OCI-LY3 (cell line): ENCODE measurements around the gene CITED4.
A peak's percentile ranks its signal among the peaks of the same experiment; 100 is the strongest.

Source experiments
- H2AFZ ChIP-seq: fragments of 200-600, 300-600 bp; shearing (Covaris generic); 2 replicates; pipeline ENCODE4 v1.6.0; 2014; ENCODE audit warnings: antibody characterized with exemption, low read depth, low read length
- H3K27ac ChIP-seq: fragments of 200-600, 300-600 bp; sonication (generic); 2 replicates; pipeline ENCODE4 v1.5.1; 2014; ENCODE audit warnings: mild to moderate bottlenecking, low read length, moderate library complexity, mixed read lengths
- H3K27me3 ChIP-seq: fragments of 200-600, 300-600 bp; sonication (generic); 2 replicates; pipeline ENCODE4 v1.6.1; 2014; ENCODE audit warnings: low read depth, low read length, mixed read lengths
- H3K36me3 ChIP-seq: fragments of 200-600, 300-600 bp; sonication (generic); replicated peaks from 2 replicates; pipeline ENCODE3; 2014; ENCODE audit warnings: low read depth, low read length, mixed read lengths
- H3K4me1 ChIP-seq: fragments of 300-600, 200-600 bp; sonication (generic); 2 replicates; pipeline ENCODE4 v1.6.1; 2014; ENCODE audit warnings: low read length, mixed read lengths
- H3K4me2 ChIP-seq: fragments of 200-600, 300-600 bp; sonication (generic); 2 replicates; pipeline ENCODE4 v1.6.1; 2014; ENCODE audit warnings: low read length, mixed read lengths
- H3K4me3 ChIP-seq: fragments of 300-600, 200-600 bp; sonication (generic); 2 replicates; pipeline ENCODE4 v1.5.1; 2014; ENCODE audit warnings: antibody characterized with exemption, mild to moderate bottlenecking, low read length, moderate library complexity
- H3K79me2 ChIP-seq: fragments of 300-600, 200-600 bp; shearing (Covaris generic); 2 replicates; pipeline ENCODE4 v1.6.1; 2014; ENCODE audit warnings: mild to moderate bottlenecking, low read length, mixed read lengths
- H3K9ac ChIP-seq: fragments of 300-600, 200-600 bp; shearing (Covaris generic); 2 replicates; pipeline ENCODE4 v1.6.0; 2014; ENCODE audit warnings: mild to moderate bottlenecking, low read length, moderate library complexity
- H3K9me3 ChIP-seq: fragments of 200-600, 300-600 bp; shearing (Covaris generic); 2 replicates; pipeline ENCODE4 v1.6.1; 2014; ENCODE audit warnings: low read length, mixed read lengths; ENCODE audit not compliant: insufficient read depth
- H4K20me1 ChIP-seq: fragments of 200-600, 300-600 bp; sonication (generic); 2 replicates; pipeline ENCODE4 v1.6.1; 2016; ENCODE audit warnings: low read length, mixed read lengths; ENCODE audit not compliant: insufficient read depth
- EZH2phosphoT487 ChIP-seq: fragments of 200-600 bp; shearing (Covaris generic); IDR thresholded peaks from 2 replicates; pipeline ENCODE4 v1.6.1; 2018; ENCODE audit warnings: antibody characterized with exemption, mixed run types, low read depth
- TF ChIP-seq, protein P1 (sequence below): fragments of 200-600, 300-600 bp; sonication (generic); IDR thresholded peaks from 2 replicates; pipeline ENCODE4 v1.5.1; 2014; ENCODE audit warnings: antibody characterized with exemption, low read length, low read depth

The CITED4 gene

GRCh38 chr1:40855513-40855912 lies 6.7 kb downstream of the CITED4 start:
- Histone ChIP-seq H3K27me3 (no peaks in the 10 kb centered on the region), H3K9ac (no peak overlapping the region), H3K4me3 (no peak overlapping the region), H2AFZ (no peak overlapping the region), H3K27ac (no peak overlapping the region), H3K36me3 (no peaks in the 10 kb centered on the region), H3K79me2 (no peaks in the 10 kb centered on the region), H3K4me2 (no peak overlapping the region), H4K20me1 (no peaks in the 10 kb centered on the region), H3K9me3 (no peaks in the 10 kb centered on the region), H3K4me1 (peaks cover 24% of the 10 kb centered on the region)
- no peak for TF ChIP-seq EZH2phosphoT487
- TF ChIP-seq, protein P1, sequence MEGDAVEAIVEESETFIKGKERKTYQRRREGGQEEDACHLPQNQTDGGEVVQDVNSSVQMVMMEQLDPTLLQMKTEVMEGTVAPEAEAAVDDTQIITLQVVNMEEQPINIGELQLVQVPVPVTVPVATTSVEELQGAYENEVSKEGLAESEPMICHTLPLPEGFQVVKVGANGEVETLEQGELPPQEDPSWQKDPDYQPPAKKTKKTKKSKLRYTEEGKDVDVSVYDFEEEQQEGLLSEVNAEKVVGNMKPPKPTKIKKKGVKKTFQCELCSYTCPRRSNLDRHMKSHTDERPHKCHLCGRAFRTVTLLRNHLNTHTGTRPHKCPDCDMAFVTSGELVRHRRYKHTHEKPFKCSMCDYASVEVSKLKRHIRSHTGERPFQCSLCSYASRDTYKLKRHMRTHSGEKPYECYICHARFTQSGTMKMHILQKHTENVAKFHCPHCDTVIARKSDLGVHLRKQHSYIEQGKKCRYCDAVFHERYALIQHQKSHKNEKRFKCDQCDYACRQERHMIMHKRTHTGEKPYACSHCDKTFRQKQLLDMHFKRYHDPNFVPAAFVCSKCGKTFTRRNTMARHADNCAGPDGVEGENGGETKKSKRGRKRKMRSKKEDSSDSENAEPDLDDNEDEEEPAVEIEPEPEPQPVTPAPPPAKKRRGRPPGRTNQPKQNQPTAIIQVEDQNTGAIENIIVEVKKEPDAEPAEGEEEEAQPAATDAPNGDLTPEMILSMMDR, result peak; percentile 25; the same call in 1 of the 2 replicates

GRCh38 chr1:40853885-40854170 lies 8.3 kb downstream of the CITED4 start:
- Histone ChIP-seq H3K27ac (no peak overlapping the region), H3K4me3 (no peak overlapping the region), H2AFZ (no peak overlapping the region), H3K4me1 (peaks cover 40% of the 10 kb centered on the region), H3K79me2 (no peaks in the 10 kb centered on the region), H3K36me3 (no peaks in the 10 kb centered on the region), H3K4me2 (no peak overlapping the region), H4K20me1 (no peaks in the 10 kb centered on the region), H3K27me3 (no peaks in the 10 kb centered on the region), H3K9me3 (no peaks in the 10 kb centered on the region), H3K9ac (no peak overlapping the region)
- TF ChIP-seq, protein P1, result no peak
- TF ChIP-seq EZH2phosphoT487, result no peak

DNA sequence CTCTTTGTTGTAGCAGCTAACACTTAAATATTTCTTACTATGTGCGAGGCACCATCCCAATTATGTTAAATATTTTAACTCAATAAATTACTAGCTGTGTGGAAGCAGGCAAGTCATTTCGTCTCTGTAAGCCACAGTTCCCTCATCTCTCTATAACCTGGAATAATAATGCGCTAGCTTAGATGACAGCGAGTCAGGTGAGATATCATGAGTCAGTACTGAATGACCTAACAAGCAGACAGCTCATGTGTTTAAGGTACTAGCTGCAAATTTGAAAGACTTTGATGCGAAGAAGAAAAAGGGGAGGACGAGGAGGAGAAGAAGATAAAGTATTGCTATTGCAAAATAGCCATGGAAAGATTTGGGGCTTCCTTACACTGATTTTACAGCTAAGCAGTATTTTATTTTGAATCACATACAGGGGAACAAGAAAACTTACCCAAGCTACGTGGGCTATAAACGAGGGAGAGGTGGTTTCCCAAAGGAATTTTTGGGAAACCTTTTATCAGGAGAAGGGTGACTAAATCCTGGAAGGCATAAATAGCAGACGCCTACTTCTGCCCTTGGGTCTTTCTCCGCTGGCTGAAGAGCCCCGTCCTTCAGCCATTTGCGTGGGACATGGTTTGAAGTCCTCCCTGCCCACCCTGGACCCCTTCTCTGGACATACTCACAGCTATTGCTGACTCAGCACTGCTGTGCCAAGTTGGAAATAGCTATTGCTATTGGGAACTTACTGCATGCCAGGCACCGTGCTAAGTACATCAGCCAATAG lies 8.9 kb downstream of the CITED4 start:
- H2AFZ ChIP-seq, result no peak overlapping the region
- no peak overlapping the region for H3K4me2 ChIP-seq
- H3K9me3 ChIP-seq, result no peaks in the 10 kb centered on the region
- H3K4me3 ChIP-seq, result no peak overlapping the region
- H3K36me3 ChIP-seq, result no peaks in the 10 kb centered on the region
- no peaks in the 10 kb centered on the region for H3K79me2 ChIP-seq
- no peak overlapping the region for H3K27ac ChIP-seq
- peaks cover 43% of the 10 kb centered on the region for H3K4me1 ChIP-seq
- no peak overlapping the region for H3K9ac ChIP-seq
- no peaks in the 10 kb centered on the region for H4K20me1 ChIP-seq
- TF ChIP-seq EZH2phosphoT487, result no peak
- TF ChIP-seq, protein P1, result no peak
- H3K27me3 ChIP-seq, result no peaks in the 10 kb centered on the region

DNA sequence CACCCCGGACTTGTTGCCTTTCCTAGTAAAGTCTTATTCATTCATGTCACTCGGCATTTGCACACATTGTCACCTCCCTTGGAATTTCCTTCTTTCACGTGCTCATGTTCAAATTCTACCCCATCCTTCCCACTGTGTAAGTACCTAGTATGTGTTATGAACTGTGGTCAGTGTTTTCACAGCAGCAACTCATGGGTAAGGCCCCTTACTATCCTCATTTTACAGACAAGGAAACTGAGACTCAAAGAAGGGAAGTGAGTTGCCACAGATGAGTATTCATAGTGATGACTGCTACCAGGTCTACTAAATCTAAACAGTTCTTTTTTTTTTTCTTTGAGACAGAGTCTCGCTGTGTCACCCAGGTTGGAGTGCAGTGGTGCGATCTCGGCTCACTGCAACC lies 10.5 kb downstream of the CITED4 start:
- Histone ChIP-seq H3K27me3 (no peaks in the 10 kb centered on the region), H2AFZ (no peak overlapping the region), H3K27ac (peak overlapping the region; percentile 79), H3K79me2 (no peaks in the 10 kb centered on the region), H3K4me3 (peak overlapping the region; percentile 57), H3K4me1 (peaks cover 50% of the 10 kb centered on the region), H3K9ac (peak overlapping the region; percentile 49; the same call in 1 of the 2 replicates), H4K20me1 (no peaks in the 10 kb centered on the region), H3K4me2 (peak overlapping the region; percentile 91), H3K36me3 (no peaks in the 10 kb centered on the region), H3K9me3 (no peaks in the 10 kb centered on the region)
- TF ChIP-seq, protein P1, result no peak
- TF ChIP-seq EZH2phosphoT487, result no peak
